H9 (cell line): ENCODE data around the gene DMD. TPM values are rescaled to one million over a fixed set of nuclear protein-coding genes. Genes with fewer than 3 reads are reported as not detected.

Source experiments
- DNase-seq: peaks from one replicate; pipeline ENCODE4 v3.0.0-alpha.2; 2017
- H2AFZ ChIP-seq: one replicate; pipeline ENCODE4 v1.6.1; 2013; ENCODE audit warnings: mild to moderate bottlenecking, low read length, control low read depth, moderate library complexity
- H2AK5ac ChIP-seq: 2 replicates; pipeline ENCODE4 v1.6.1; 2013; ENCODE audit warnings: low read length, control low read depth, mixed read lengths; ENCODE audit not compliant: insufficient read length
- H2BK120ac ChIP-seq: one replicate; pipeline ENCODE4 v1.6.1; 2013; ENCODE audit warnings: low read depth, mild to moderate bottlenecking, low read length, control low read depth, inconsistent platforms; ENCODE audit not compliant: poor library complexity, severe bottlenecking
- H2BK12ac ChIP-seq: 2 replicates; pipeline ENCODE4 v1.6.1; 2013; ENCODE audit warnings: low read length, control low read depth, mixed read lengths, low read depth; ENCODE audit not compliant: insufficient read length
- H2BK15ac ChIP-seq: 2 replicates; pipeline ENCODE4 v1.6.1; 2013; ENCODE audit warnings: low read depth, low read length, control low read depth
- H2BK20ac ChIP-seq: one replicate; pipeline ENCODE4 v1.6.1; 2013; ENCODE audit warnings: low read depth, mild to moderate bottlenecking, low read length, control low read depth, inconsistent platforms; ENCODE audit not compliant: poor library complexity, severe bottlenecking
- H2BK5ac ChIP-seq: 2 replicates; pipeline ENCODE4 v1.6.1; 2013; ENCODE audit warnings: low read length, control low read depth, mixed read lengths; ENCODE audit not compliant: insufficient read length
- H3K14ac ChIP-seq: 2 replicates; pipeline ENCODE4 v1.6.1; 2013; ENCODE audit warnings: low read length, control low read depth; ENCODE audit not compliant: insufficient read depth
- H3K18ac ChIP-seq: 2 replicates; pipeline ENCODE4 v1.6.1; 2013; ENCODE audit warnings: low read depth, mild to moderate bottlenecking, mixed read lengths, low read length, control low read depth; ENCODE audit not compliant: insufficient read length
- H3K23ac ChIP-seq: 2 replicates; pipeline ENCODE4 v1.6.1; 2013; ENCODE audit warnings: low read length, control low read depth, mixed read lengths, low read depth; ENCODE audit not compliant: insufficient read length
- H3K23me2 ChIP-seq: 2 replicates; pipeline ENCODE4 v1.6.1; 2013; ENCODE audit warnings: low read depth, mild to moderate bottlenecking, mixed read lengths, low read length, control low read depth; ENCODE audit not compliant: insufficient read length, poor library complexity, severe bottlenecking
- H3K27ac ChIP-seq: 2 replicates; pipeline ENCODE4 v1.5.1; 2013; ENCODE audit warnings: low read length, control low read depth, mixed read lengths, low read depth; ENCODE audit not compliant: insufficient read length
- H3K27me3 ChIP-seq: 2 replicates; pipeline ENCODE4 v1.6.1; 2013; ENCODE audit warnings: low read length, control low read depth, inconsistent platforms; ENCODE audit not compliant: insufficient read depth
- H3K4ac ChIP-seq: 2 replicates; pipeline ENCODE4 v1.6.1; 2013; ENCODE audit warnings: low read depth, mild to moderate bottlenecking, control low read depth, inconsistent platforms, low read length, moderate library complexity
- H3K4me1 ChIP-seq: 2 replicates; pipeline ENCODE4 v1.6.1; 2013; ENCODE audit warnings: low read length, control low read depth, inconsistent platforms; ENCODE audit not compliant: insufficient read depth
- H3K4me2 ChIP-seq: 2 replicates; pipeline ENCODE4 v1.6.1; 2013; ENCODE audit warnings: low read length, control low read depth, mixed read lengths; ENCODE audit not compliant: insufficient read length, insufficient read depth
- H3K56ac ChIP-seq: 2 replicates; pipeline ENCODE4 v1.6.1; 2013; ENCODE audit warnings: low read depth, mild to moderate bottlenecking, mixed read lengths, low read length, control low read depth; ENCODE audit not compliant: insufficient read length
- H3K79me1 ChIP-seq: 2 replicates; pipeline ENCODE4 v1.6.1; 2013; ENCODE audit warnings: low read depth, mild to moderate bottlenecking, moderate library complexity, low read length, control low read depth, inconsistent platforms; ENCODE audit not compliant: insufficient read depth, poor library complexity, severe bottlenecking
- H3K79me2 ChIP-seq: 2 replicates; pipeline ENCODE4 v1.6.1; 2013; ENCODE audit warnings: low read length, control low read depth, inconsistent platforms; ENCODE audit not compliant: insufficient read depth
- H3K9ac ChIP-seq: 2 replicates; pipeline ENCODE4 v1.6.1; 2013; ENCODE audit warnings: low read length, control low read depth, mixed read lengths; ENCODE audit not compliant: insufficient read length; ENCODE audit errors: extremely low read depth
- H3K9me3 ChIP-seq: one replicate; pipeline ENCODE4 v1.6.1; 2013; ENCODE audit warnings: low read depth, low read length, inconsistent platforms; ENCODE audit not compliant: control insufficient read depth
- H3T11ph ChIP-seq: one replicate; pipeline ENCODE4 v1.6.1; 2013; ENCODE audit warnings: mild to moderate bottlenecking, low read length, control low read depth, inconsistent platforms
- H4K20me1 ChIP-seq: one replicate; pipeline ENCODE4 v1.6.1; 2013; ENCODE audit not compliant: control insufficient read depth, insufficient read length, insufficient read depth
- H4K5ac ChIP-seq: 2 replicates; pipeline ENCODE4 v1.6.1; 2013; ENCODE audit warnings: low read depth, mild to moderate bottlenecking, mixed read lengths, low read length, control low read depth; ENCODE audit not compliant: insufficient read length
- H4K8ac ChIP-seq: replicated peaks from 2 replicates; pipeline ENCODE4 v1.6.1; 2013; ENCODE audit warnings: low read length, control low read depth, mixed read lengths, low read depth; ENCODE audit not compliant: insufficient read length
- H4K91ac ChIP-seq: 2 replicates; pipeline ENCODE4 v1.6.1; 2013; ENCODE audit warnings: low read depth, mild to moderate bottlenecking, moderate library complexity, mixed read lengths, low read length, control low read depth; ENCODE audit not compliant: insufficient read length
- H3K27ac Mint-ChIP-seq, 3 experiments: 2 replicates in 2 of 3; 3 replicates in 1 of 3; pipeline ENCODE4 v1.8.0; 2020 to 2021; ENCODE audit warnings: mixed read lengths in 3 of 3, mild to moderate bottlenecking in 1 of 3, moderate library complexity in 1 of 3
- H3K27me3 Mint-ChIP-seq: 2 replicates; pipeline ENCODE4 v1.8.0; 2021; ENCODE audit warnings: low read depth, mild to moderate bottlenecking, moderate library complexity, mixed read lengths
- H3K36me3 Mint-ChIP-seq, 3 experiments: 2 replicates in 2 of 3; 3 replicates in 1 of 3; pipeline ENCODE4 v1.8.0; 2020 to 2021; ENCODE audit warnings: low read depth in 3 of 3, mixed read lengths in 3 of 3; ENCODE audit not compliant: insufficient read depth in 1 of 3
- H3K4me1 Mint-ChIP-seq, 2 experiments: 2 replicates each; pipeline ENCODE4 v1.8.0; 2020; ENCODE audit warnings: mixed read lengths in 2 of 2
- H3K4me3 Mint-ChIP-seq, 2 experiments: 2 replicates in 1 of 2; 3 replicates in 1 of 2; pipeline ENCODE4 v1.8.0; 2020 to 2021; ENCODE audit warnings: mild to moderate bottlenecking in 2 of 2, mixed read lengths in 2 of 2, moderate library complexity in 1 of 2
- H3K9me3 Mint-ChIP-seq, 2 experiments: 2 replicates in 1 of 2; 3 replicates in 1 of 2; pipeline ENCODE4 v1.8.0; 2020; ENCODE audit warnings: mild to moderate bottlenecking in 2 of 2, mixed read lengths in 2 of 2, moderate library complexity in 1 of 2
- CTCF ChIP-seq: fragments of 200-600 bp; sonication (generic); conservative IDR thresholded peaks from 3 replicates; pipeline ENCODE4 v1.8.0; 2021; ENCODE audit warnings: antibody characterized with exemption, mild to moderate bottlenecking
- WGBS: extraction: QIAGEN DNeasy Blood & Tissue Kit; methylation state at CpG from one replicate; pipeline ENCODE4 v1.1.7; 2013; ENCODE audit warnings: missing lambda C conversion rate, low lambda C conversion rate, mixed read lengths; ENCODE audit not compliant: insufficient read length; ENCODE audit errors: extremely low coverage; 5-methylcytosine and 5-hydroxymethylcytosine counted together
- total RNA-seq: library from RNA; stranded (reverse); gene quantifications from 2 replicates; pipeline ENCODE4 v1.2.1, GENCODE V29; 2021

DMD gene
- total RNA-seq, 1 experiment from 2014 or later = 3.8 TPM

- Mint-ChIP-seq H3K27me3 (no peaks in the 10 kb centered on the region), H3K9me3 (peaks cover 0 to 40% of the 10 kb centered on the region in 2 experiments; a peak in 4 of 5 replicates), H3K4me1 (no peaks in the 10 kb centered on the region), H3K36me3 (no peaks in the 10 kb centered on the region), H3K27ac (no peak overlapping the region), H3K4me3 (no peak overlapping the region)
- H2BK20ac ChIP-seq = no peak overlapping the region
- no peaks in the 10 kb centered on the region for H3K9me3 ChIP-seq
- H3K23ac ChIP-seq = no peak overlapping the region
- H3K23me2 ChIP-seq = no peaks in the 10 kb centered on the region
- H4K20me1 ChIP-seq = no peaks in the 10 kb centered on the region
- no peak overlapping the region for H2BK5ac ChIP-seq
- no peak overlapping the region for H3K18ac ChIP-seq
- no peak overlapping the region for H3K4me2 ChIP-seq
- no peak overlapping the region for H3K56ac ChIP-seq
- H4K5ac ChIP-seq = no peak overlapping the region
- H3K79me1 ChIP-seq = no peaks in the 10 kb centered on the region
- no peak overlapping the region for H4K8ac ChIP-seq
- no peak overlapping the region for H2BK12ac ChIP-seq
- H3K4me1 ChIP-seq = no peaks in the 10 kb centered on the region
- H3K79me2 ChIP-seq = no peaks in the 10 kb centered on the region
- no peak overlapping the region for H3K4ac ChIP-seq
- no peak for DNase-seq
- H3K27me3 ChIP-seq = no peaks in the 10 kb centered on the region
- no peak overlapping the region for H2AFZ ChIP-seq
- H2AK5ac ChIP-seq = no peak overlapping the region
- no peak overlapping the region for H3T11ph ChIP-seq
- WGBS = no CpG with 5 or more reads among the region's 2 CpGs
- no peak overlapping the region for H3K27ac ChIP-seq
- no peak overlapping the region for H2BK120ac ChIP-seq
- no peak for TF ChIP-seq CTCF
- no peak overlapping the region for H3K9ac ChIP-seq
- H2BK15ac ChIP-seq = no peak overlapping the region
- no peak overlapping the region for H4K91ac ChIP-seq
- no peak overlapping the region for H3K14ac ChIP-seq
Observed at GRCh38 chrX:32520789-32521188, 690.6 kb downstream of the DMD start.
